Heart right ventricle (tissue), 16 donors: ENCODE measurements around the gene ID2. TPM values are rescaled to one million over a fixed set of nuclear protein-coding genes. Genes with fewer than 3 reads are reported as not detected.

Source experiments
- ATAC-seq, 8 donors: fragments of 200-7000 bp; cut with Tn5 transposase; one replicate each; pipeline ENCODE4 v1.9.1; 2020; ENCODE audit warnings: mild to moderate bottlenecking in 8 of 8, moderate library complexity in 8 of 8, moderate number of reproducible peaks in 1 of 8
- DNase-seq, 2 donors: peaks; one replicate each; pipeline ENCODE4 v3.0.0-alpha.2; 2020
- H3K27ac ChIP-seq, 10 donors: fragments of 200-600 bp; sonication (generic) in 2 of 10; one replicate each; pipeline versions ENCODE4 v1.5.0 to v1.8.0; 2020 to 2022; ENCODE audit warnings: mild to moderate bottlenecking in 3 of 10
- H3K27me3 ChIP-seq, 7 donors: fragments of 200-600 bp; one replicate each; pipeline ENCODE4 v1.8.0; 2021 to 2022; ENCODE audit warnings: mild to moderate bottlenecking in 2 of 7
- H3K36me3 ChIP-seq, 9 donors: fragments of 200-600 bp; sonication (generic) in 1 of 9; one replicate each; pipeline versions ENCODE4 v1.5.0 to v1.8.0; 2020 to 2022; ENCODE audit warnings: mild to moderate bottlenecking in 2 of 9
- H3K4me1 ChIP-seq, 9 donors: fragments of 200-600 bp; sonication (generic) in 1 of 9; one replicate each; pipeline versions ENCODE4 v1.5.0 to v1.8.0; 2020 to 2022; ENCODE audit warnings: mild to moderate bottlenecking in 4 of 9
- H3K4me3 ChIP-seq, 10 donors: fragments of 200-600 bp; sonication (generic) in 2 of 10; one replicate each; pipeline versions ENCODE4 v1.5.0 to v1.8.0; 2020 to 2022; ENCODE audit warnings: mild to moderate bottlenecking in 7 of 10, moderate library complexity in 2 of 10
- H3K9me3 ChIP-seq, 11 donors: fragments of 200-600 bp in 10 of 11; sonication (generic) in 2 of 11; one replicate each; pipeline versions ENCODE4 v1.5.0 to v1.8.0; 2013 to 2022; ENCODE audit warnings: mild to moderate bottlenecking in 2 of 11, control low read depth in 1 of 11, moderate library complexity in 1 of 11
- WGBS, 2 donors: extraction: QIAGEN DNeasy Blood & Tissue Kit; methylation state at CpG; one replicate each; pipeline ENCODE4 v1.1.7; 2013; ENCODE audit warnings: inconsistent platforms in 1 of 2; 5-methylcytosine and 5-hydroxymethylcytosine counted together
- intact Hi-C, 10 donors: fragments of 100-400 bp; cut with DNase I; formaldehyde crosslinking; loops; one replicate each; pipeline versions ENCODE4 v1.11.1 to v1.14.2; 2022
- polyA plus RNA-seq, 2 donors: library from polyadenylated mRNA; stranded (reverse); fragments of 200-250 nt; gene quantifications; one replicate each; pipeline ENCODE4 v1.2.3, GENCODE V29; 2013
- total RNA-seq, 10 donors: library from RNA; stranded (reverse); fragmentation: NEBNext Ultra II Directional in 3 of 10; extraction: Animal tissue kit (Norgen Biotek cat#: 25700) in 3 of 10; gene quantifications; one replicate each; pipeline versions ENCODE4 v1.2.1 to v1.2.4, GENCODE V29; 2021 to 2023
- TF ChIP-seq, protein P1 (sequence below), 9 donors: fragments of 200-600 bp; sonication (generic) in 2 of 9; IDR thresholded peaks; one replicate each; pipeline versions ENCODE4 v1.5.0 to v1.8.0; 2021 to 2022; ENCODE audit warnings: antibody characterized with exemption in 9 of 9, mild to moderate bottlenecking in 5 of 9, moderate library complexity in 1 of 9
- donor health status: Arrhythmogenic right ventricular cardiomyopathy.
- donor health status: ischemic (EF 13 %, LVEDD 7.1; RV severe dilation, severe dysfunction).
- donor health status: healthy with polysubstance abuse.
- donor health status: DM: no; HTN: yes; CAD: no.
- donor health status: DM: no; HTN: no; CAD: no.
- donor health status: ischemic (EF 25% LVEDD 6.9; RV normal size, moderate dysfunction).
- donor health status: ischemic (EF 25% LVEDD 5.7; RV mildly dilated, moderate dysfunction).
- donor health status: healthy.
- donor health status: DM: yes; HTN: yes; CAD: no.
- donor health status: Ischemic cardiomyopathy.
- donor health status: ischemic (EF 35%, LVEDD 5.7; RV mildly dilated, moderate dysfunction).
- donor health status: nonischemic (EF 11% LVEDD 7.7; RV severe dilation, severe dysfunction).
- donor health status: DM: yes; HTN: yes; CAD: no.
- donor health status: PGD.
- donor health status: ischemic (EF 29% LVEDD 5.4; RV normal size, mild dysfunction).
- donor health status: nonischemic (EF 23%, LVEDD 6.1; RV moderate dilation, normal function).

Gene ID2
- total and polyA plus RNA-seq, 12 donors = 20.8 to 113 (median 28.5) TPM

GRCh38 chr2:8720741-8721140 lies 38.9 kb downstream of the ID2 start:
- Histone ChIP-seq H3K9me3 (peaks cover 0 to 7% (median 0%) of the 10 kb centered on the region in 11 donors), H3K4me1 (peaks cover 0 to 8% (median 0%) of the 10 kb centered on the region in 9 donors), H3K36me3 (peaks cover 0 to 15% (median 0%) of the 10 kb centered on the region in 9 donors), H3K27ac (no peak overlapping the region), H3K27me3 (no peaks in the 10 kb centered on the region), H3K4me3 (no peak overlapping the region)
- DNase-seq (no peak), ATAC-seq (peak in 5 of 8 donors; percentile 51 to 79 (median 73))
- WGBS, 2 donors = 18 to 40% methylated on average over 3 of the region's 3 CpGs
- intact Hi-C loops = no loop called here
- TF ChIP-seq, protein P1, sequence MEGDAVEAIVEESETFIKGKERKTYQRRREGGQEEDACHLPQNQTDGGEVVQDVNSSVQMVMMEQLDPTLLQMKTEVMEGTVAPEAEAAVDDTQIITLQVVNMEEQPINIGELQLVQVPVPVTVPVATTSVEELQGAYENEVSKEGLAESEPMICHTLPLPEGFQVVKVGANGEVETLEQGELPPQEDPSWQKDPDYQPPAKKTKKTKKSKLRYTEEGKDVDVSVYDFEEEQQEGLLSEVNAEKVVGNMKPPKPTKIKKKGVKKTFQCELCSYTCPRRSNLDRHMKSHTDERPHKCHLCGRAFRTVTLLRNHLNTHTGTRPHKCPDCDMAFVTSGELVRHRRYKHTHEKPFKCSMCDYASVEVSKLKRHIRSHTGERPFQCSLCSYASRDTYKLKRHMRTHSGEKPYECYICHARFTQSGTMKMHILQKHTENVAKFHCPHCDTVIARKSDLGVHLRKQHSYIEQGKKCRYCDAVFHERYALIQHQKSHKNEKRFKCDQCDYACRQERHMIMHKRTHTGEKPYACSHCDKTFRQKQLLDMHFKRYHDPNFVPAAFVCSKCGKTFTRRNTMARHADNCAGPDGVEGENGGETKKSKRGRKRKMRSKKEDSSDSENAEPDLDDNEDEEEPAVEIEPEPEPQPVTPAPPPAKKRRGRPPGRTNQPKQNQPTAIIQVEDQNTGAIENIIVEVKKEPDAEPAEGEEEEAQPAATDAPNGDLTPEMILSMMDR (IDR thresholded peaks at IDR 0.05) = no peak

GRCh38 chr2:8721410-8721809 lies 39.6 kb downstream of the ID2 start:
- DNase-seq = no peak
- H3K27me3 ChIP-seq = no peaks in the 10 kb centered on the region
- H3K36me3 ChIP-seq = peaks cover 0 to 18% (median 4%) of the 10 kb centered on the region in 9 donors
- WGBS, 2 donors = 94 to 95% methylated on average over 3 of the region's 3 CpGs
- TF ChIP-seq, protein P1 (IDR thresholded peaks at IDR 0.05) = no peak
- H3K27ac ChIP-seq = no peak overlapping the region
- peaks cover 0 to under 1% (median 0%) of the 10 kb centered on the region in 11 donors for H3K9me3 ChIP-seq
- intact Hi-C loops = no loop called here
- ATAC-seq = no peak
- H3K4me3 ChIP-seq = no peak overlapping the region
- peaks cover 0 to 8% (median 0%) of the 10 kb centered on the region in 9 donors for H3K4me1 ChIP-seq

- 90 to 95% methylated on average over 10 of the region's 10 CpGs for WGBS, 2 donors
- H3K4me3 ChIP-seq = no peak overlapping the region
- DNase-seq = no peak
- peak in 1 of 8 donors; percentile 18 for ATAC-seq
- intact Hi-C loops = no loop called here
- peaks cover 0 to 34% (median 9%) of the 10 kb centered on the region in 9 donors for H3K36me3 ChIP-seq
- no peaks in the 10 kb centered on the region for H3K9me3 ChIP-seq
- no peak overlapping the region for H3K27ac ChIP-seq
- TF ChIP-seq, protein P1 (IDR thresholded peaks at IDR 0.05) = no peak
- H3K27me3 ChIP-seq = no peaks in the 10 kb centered on the region
- H3K4me1 ChIP-seq = peaks cover 0 to 8% (median 0%) of the 10 kb centered on the region in 9 donors
Observed at GRCh38 chr2:8722986-8723385, 41.1 kb downstream of the ID2 start.

DNA sequence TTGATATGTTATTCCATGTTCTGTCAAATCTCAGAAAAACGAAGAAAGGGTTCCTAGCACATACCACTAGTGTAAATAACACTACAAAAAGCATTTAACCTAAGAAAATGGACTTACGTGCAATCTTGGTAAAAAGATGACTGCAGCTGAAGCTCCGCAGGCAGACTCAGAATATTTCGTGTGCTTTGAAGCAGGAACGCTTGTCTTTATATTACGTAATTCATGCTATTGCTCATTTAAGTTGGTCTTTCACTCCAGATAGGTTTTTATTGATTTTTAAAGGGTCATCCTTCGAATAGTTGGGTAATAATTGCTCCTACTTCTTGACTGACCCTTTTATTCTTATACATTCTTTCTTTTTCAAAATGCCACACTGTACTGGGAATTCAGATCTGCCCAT lies 44.0 kb downstream of the ID2 start:
- 92 to 94% methylated on average over 7 of the region's 7 CpGs for WGBS, 2 donors
- intact Hi-C loops = no loop called here
- H3K9me3 ChIP-seq = no peaks in the 10 kb centered on the region
- ATAC-seq (no peak), DNase-seq (no peak)
- H3K4me3 ChIP-seq = no peak overlapping the region
- H3K36me3 ChIP-seq = peaks cover 0 to 61% (median 23%) of the 10 kb centered on the region in 9 donors
- H3K27me3 ChIP-seq = no peaks in the 10 kb centered on the region
- H3K4me1 ChIP-seq = peaks cover 0 to 14% (median 0%) of the 10 kb centered on the region in 9 donors
- TF ChIP-seq, protein P1 (IDR thresholded peaks at IDR 0.05) = no peak
- H3K27ac ChIP-seq = no peak overlapping the region
